ENCODE results near the gene BTF3L4. TPM values are rescaled to one million over a fixed set of nuclear protein-coding genes. Genes with fewer than 3 reads are reported as not detected.

The BTF3L4 gene
- total RNA-seq, 1 donor from 2014 or later = 83.6 TPM

- Histone ChIP-seq H3K36me3 (ENCODE audit: control insufficient read depth, insufficient read depth, low read length) (no peaks in the 10 kb centered on the region), H3K27me3 (ENCODE audit: control insufficient read depth, insufficient read depth, low read length) (no peaks in the 10 kb centered on the region), H3K4me3 (ENCODE audit: low read depth, low read length) (peak overlapping the region; percentile 85)
- no peak for DNase-seq (ENCODE audit: low read depth)
- TF ChIP-seq CTCF (IDR thresholded peaks at IDR 0.05; ENCODE audit: insufficient read depth, low read length, poor library complexity, severe bottlenecking) = no peak
Measured at GRCh38 chr1:52054496-52055065, 1.5 kb upstream of the BTF3L4 start.

GRCh38 chr1:52055066-52055865 lies 829 bp upstream of the BTF3L4 start, which contains the start of gene TXNDC12:
TSS of gene TXNDC12 (minus strand) at chr1:52055191. CDS start at chr1:52055096, 95 bp downstream.
- H3K36me3 ChIP-seq (ENCODE audit: control insufficient read depth, insufficient read depth, low read length) = no peaks in the 10 kb centered on the region
- peak within 1 kb of the TSS; percentile 85 for H3K4me3 ChIP-seq (ENCODE audit: low read depth, low read length)
- no peak for TF ChIP-seq CTCF (IDR thresholded peaks at IDR 0.05; ENCODE audit: insufficient read depth, low read length, poor library complexity, severe bottlenecking)
- DNase-seq (ENCODE audit: low read depth) = peak; percentile 80
- no peaks in the 10 kb centered on the region for H3K27me3 ChIP-seq (ENCODE audit: control insufficient read depth, insufficient read depth, low read length)

- no peak for TF ChIP-seq CTCF (IDR thresholded peaks at IDR 0.05; ENCODE audit: insufficient read depth, low read length, poor library complexity, severe bottlenecking)
- Histone ChIP-seq H3K4me3 (ENCODE audit: low read depth, low read length) (peak overlapping the region; percentile 85), H3K36me3 (ENCODE audit: control insufficient read depth, insufficient read depth, low read length) (no peaks in the 10 kb centered on the region), H3K27me3 (ENCODE audit: control insufficient read depth, insufficient read depth, low read length) (no peaks in the 10 kb centered on the region)
- no peak for DNase-seq (ENCODE audit: low read depth)
Measured at GRCh38 chr1:52055866-52056162, 281 bp upstream of the BTF3L4 start.

- Histone ChIP-seq H3K27me3 (ENCODE audit: control insufficient read depth, insufficient read depth, low read length) (no peaks in the 10 kb centered on the region), H3K36me3 (ENCODE audit: control insufficient read depth, insufficient read depth, low read length) (no peaks in the 10 kb centered on the region), H3K4me3 (ENCODE audit: low read depth, low read length) (peak overlapping the region; percentile 85)
- no peak for DNase-seq (ENCODE audit: low read depth)
- TF ChIP-seq CTCF (IDR thresholded peaks at IDR 0.05; ENCODE audit: insufficient read depth, low read length, poor library complexity, severe bottlenecking) = no peak
Measured at GRCh38 chr1:52056937-52057231, 789 bp downstream of the BTF3L4 start.

GRCh38 chr1:52057255-52057654 lies 1.2 kb downstream of the BTF3L4 start:
- Histone ChIP-seq H3K4me3 (ENCODE audit: low read depth, low read length) (peak overlapping the region; percentile 85), H3K36me3 (ENCODE audit: control insufficient read depth, insufficient read depth, low read length) (no peaks in the 10 kb centered on the region), H3K27me3 (ENCODE audit: control insufficient read depth, insufficient read depth, low read length) (no peaks in the 10 kb centered on the region)
- DNase-seq (ENCODE audit: low read depth) = no peak
- no peak for TF ChIP-seq CTCF (IDR thresholded peaks at IDR 0.05; ENCODE audit: insufficient read depth, low read length, poor library complexity, severe bottlenecking)
